HT-29 (cell line): ENCODE data around the gene EID1. TPM values are rescaled to one million over a fixed set of nuclear protein-coding genes. Genes with fewer than 3 reads are reported as not detected.

Experiments used
- DNase-seq: peaks from one replicate; pipeline ENCODE4 v3.0.0-alpha.2; 2015; ENCODE audit warnings: low spot score
- total RNA-seq: library from RNA; depleted of rRNA; stranded (reverse); fragments of >200 nt; shearing (Covaris generic); gene quantifications from 2 replicates; pipeline ENCODE4 v1.2.3, GENCODE V29; 2014

The EID1 gene
- total RNA-seq, 1 experiment from 2014 or later, result 76.7 TPM

DNA sequence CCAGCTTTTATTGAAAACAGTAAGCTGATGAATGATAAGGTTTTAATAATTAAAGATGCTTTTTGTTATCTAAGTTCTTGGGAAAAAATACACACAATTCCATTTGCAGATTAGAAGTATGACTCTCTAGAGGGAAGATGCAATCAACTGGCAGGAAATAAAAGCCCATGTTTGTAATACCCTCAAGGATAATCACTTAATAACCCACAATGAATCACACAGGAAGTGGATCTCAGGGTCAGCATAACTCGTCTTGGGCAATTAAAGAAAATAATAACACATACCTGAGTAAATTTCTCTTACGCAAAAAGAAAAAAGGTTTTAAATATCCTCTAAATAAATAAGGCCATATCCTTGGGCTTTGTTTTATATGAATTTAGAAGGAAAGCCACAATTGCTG is 9.4 kb upstream of the EID1 start:
- DNase-seq, result peak; percentile 13

DNA sequence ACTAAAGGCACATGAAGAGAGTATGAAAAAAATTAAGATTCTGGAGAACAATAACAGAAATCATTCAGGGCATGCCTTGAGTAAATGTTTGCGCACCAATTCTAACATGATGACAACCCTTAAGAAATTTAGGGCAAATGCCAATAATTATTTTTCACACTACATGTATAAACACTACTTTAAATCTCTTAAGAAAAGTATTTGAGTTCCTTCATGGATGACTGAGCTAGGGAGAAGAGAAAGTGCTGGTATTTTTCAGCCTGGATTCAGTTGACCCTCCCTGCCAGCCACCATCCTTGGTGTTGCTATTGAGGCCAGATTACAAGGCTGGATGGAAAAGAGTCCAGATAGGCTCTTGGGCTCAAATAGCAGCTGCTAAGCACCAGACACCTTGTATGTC is 8.0 kb upstream of the EID1 start:
- no peak for DNase-seq

DNA sequence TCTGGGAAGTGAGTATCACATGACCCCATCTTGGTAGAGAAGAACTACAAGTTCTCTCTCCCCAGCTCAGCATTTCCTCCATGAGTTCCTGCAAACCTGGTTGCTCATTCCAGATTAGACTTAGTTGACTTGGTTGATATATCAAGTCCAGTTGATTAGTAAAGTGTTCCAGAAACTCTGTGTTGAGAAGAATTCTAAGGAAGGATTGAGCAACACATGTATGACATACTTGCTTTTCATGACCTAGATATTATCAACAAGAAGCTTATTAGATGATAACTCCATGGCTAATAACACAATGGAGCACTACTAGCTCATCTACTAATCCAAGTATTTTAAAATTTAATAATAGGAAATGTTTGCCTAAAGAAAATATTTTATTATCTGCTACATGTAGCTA is 6.4 kb upstream of the EID1 start:
- DNase-seq, result no peak

DNA sequence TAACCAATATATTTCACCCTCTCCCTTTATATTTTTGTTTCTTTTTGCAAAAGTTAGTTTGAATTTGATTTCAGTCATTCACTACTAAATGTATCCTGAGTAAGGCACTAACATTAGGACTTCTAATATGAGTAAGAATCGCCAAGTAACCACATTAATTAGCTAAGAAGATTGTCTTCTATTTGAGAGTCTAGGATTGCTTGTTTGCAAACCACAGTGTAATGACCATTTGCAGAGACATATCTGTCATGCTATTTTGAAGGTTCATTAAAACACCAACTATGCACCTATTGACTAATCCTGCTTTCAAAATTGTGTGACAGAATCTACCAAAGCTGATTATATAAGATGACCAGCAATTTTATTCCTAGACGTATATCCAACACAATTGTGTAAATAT is 5.3 kb upstream of the EID1 start:
- no peak for DNase-seq

DNA sequence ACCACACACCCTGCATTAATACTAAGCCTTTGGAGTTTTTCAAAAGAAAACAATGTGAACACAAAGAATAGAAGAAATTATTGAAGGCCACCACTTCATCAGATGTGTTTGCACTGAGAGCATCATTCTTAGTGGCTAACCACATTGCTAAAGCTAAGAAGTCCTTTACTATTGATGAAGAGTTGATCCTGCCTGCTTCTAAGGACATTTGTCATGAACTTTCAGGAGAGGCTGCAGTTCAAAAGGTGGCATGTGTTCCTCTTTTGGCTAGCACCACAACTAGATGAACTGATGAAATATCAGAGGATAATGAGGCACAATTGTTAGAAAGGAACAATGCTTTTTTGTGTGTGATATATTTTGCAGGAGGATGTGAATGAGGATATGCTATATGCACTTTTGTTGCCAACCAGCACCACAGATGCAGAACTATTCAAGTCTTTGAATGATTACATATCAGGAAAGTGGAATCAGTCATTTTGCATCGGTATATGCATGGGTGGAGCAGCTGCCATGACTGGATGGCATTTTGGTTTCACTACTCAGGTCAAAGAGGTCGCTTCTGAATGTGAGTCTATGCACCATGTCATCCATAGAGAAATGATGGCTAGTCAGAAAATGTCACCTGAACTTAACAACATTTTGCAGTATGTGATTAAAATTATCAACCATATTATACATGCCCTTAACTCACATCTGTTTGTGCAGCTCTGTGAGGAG is 2.5 kb upstream of the EID1 start:
- DNase-seq, result no peak

DNA sequence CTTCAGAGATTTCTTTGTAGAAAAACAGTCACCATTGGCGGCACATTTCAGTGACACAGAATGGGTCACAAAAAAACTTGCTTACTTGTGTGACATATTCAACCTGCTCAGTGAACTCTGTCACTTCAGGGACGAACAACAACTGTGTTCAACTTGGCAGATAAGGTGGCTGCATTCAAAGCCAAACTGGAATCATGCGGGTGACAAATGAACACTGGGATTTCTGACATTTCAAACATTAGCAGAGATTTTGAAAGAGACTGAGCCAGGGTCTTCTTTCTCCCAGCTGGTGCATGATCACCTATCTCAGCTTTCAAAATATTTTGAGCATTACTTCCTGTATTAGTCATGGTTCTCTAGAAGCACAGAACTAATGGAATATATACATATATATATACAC is 1.9 kb upstream of the EID1 start:
- DNase-seq, result no peak

DNA sequence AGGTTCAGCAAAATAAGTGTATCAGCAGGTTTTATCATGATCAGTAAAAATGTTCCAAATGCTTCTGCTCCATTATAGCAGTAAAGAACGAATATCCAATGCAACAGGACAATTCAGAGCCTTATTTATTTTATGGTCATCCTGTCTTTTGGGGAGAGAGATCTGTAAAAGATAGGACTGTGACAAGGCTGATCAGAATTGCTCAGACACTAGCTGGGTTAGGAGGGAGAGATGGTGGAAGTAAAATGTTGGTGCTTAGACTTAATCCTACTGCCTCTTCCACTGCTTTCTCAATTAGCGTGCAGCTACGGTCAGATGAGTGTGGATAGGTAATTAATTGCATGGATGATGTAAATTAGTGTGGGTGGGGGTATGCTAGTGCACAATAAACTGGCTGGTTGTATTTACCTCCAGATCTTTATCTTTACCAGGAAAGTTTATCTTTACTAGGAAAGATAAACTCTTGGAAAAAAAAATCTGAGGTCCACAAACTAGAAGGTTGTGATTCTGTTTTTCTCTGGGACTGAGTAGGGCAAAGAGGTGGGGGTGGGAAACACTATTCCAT is 2.2 kb downstream of the EID1 start:
- DNase-seq, result no peak

DNA sequence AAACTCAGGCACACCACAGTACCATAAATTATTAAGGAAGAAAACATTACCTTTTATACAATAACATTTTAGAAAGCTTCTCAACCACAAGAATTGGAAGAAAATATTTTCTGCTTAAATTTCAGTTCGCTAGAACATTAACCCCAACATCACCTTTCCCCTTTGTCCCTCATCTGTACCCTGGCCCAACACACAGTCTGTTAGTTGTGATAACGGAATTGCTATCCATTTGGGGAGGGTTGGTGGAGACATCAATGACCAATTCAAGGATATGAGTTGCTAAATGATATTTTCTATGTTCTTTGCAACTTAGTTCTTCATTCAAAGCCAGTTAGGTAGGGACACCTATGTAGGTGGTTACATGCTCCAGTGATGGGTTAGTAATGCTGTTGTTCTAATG is 5.8 kb downstream of the EID1 start:
- no peak for DNase-seq

DNA sequence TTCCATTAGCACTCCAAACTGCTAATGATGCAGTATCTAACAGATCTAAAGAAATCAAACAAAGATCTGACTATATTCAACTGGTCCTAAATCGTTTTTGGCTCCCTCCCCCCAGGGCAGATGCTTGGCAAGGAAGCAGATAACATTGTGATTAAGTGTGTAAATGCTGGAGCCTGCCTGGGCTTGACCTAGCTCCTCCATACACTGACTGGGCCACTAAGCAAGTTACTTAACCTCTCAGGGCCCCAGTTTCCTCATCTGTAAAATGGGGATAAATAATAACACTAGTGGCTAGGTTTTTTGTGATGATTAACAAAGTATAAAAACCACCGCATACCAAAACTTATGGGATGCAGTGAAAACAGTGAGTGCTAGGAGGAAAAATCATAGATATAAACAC is 9.2 kb downstream of the EID1 start:
- no peak for DNase-seq

DNA sequence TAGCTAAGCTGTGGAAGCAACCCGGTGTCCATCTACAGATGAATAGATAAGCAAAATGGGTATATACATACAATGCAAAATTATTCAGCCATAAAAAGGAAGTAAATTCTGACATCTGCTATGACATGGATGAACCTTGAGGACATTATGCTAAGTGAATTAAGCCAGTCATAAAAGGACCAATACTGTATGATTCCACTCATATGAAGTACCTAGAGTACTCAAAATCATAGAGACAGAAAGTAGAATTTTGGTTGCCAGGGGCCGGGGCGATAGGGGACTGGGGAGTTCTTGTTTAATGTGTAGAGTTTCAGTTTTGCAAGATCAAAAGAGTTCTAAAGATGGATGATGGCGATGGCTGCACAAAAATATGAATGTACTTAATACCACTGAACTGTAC is 10.3 kb downstream of the EID1 start:
- no peak for DNase-seq

DNA sequence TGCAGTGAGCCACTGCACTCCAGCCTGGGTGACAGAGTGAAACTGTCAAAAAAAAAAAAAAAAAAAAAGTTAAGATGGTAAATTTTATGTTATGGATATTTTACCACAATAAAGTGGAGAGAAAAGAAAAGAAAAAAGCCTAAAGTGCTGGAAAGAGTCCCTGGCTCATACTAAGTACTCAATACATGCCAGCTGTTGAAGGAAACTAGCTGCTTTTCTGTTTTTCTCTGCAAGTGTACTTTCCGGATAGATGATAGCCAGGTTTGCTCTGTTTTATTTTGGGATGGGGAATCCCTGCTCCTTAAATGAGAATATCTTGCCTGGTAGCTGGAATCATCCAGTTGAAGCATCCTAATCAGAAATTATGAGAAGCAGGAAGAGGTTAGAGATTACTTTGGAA is 10.9 kb downstream of the EID1 start:
- DNase-seq, result no peak

DNA sequence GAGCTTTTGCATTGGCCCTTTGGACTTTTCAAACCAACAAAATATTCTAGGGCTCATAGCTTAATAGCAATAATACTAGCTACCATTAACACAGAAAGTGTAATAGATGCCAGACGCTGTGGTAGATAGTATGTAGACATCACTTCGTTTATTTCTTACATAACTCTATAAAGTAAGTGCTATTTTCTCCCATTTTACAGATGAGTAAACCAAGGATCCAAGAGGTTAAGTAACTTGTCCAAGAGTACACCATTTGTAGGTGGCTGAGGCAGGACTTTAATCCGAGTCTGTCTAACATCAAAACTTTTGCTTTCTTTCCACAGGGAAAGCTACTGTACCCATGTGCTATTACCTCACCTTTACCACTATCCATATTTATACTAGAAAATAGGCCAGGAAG is 12.0 kb downstream of the EID1 start:
- DNase-seq, result no peak

DNA sequence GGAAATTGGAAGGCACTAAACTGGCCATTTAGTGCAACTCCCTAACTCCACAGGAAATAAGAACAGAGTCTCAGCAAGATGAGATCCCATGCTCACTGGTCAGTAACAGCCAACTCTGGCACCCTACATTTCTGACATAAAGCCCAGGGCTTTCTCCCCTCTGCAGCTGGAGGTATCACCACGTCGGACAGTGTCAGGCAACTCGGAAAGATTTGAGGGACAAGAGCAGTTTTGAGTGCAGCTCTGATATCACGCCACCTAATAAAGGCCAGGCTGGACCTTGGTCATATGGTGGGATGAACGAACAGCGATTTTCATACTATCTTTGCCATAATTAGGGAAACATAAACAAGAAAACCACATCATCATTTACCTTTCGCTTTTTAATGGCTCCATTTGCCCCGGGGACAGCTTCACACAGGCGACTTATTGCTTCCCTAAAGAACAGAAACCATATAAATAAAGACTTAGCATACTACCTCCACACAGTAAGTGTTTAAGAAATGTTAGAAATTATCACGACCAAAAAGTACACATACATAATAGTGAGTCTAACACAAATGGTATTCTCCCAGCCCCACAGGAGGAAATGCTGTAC is 12.5 kb downstream of the EID1 start:
- DNase-seq, result no peak

DNA sequence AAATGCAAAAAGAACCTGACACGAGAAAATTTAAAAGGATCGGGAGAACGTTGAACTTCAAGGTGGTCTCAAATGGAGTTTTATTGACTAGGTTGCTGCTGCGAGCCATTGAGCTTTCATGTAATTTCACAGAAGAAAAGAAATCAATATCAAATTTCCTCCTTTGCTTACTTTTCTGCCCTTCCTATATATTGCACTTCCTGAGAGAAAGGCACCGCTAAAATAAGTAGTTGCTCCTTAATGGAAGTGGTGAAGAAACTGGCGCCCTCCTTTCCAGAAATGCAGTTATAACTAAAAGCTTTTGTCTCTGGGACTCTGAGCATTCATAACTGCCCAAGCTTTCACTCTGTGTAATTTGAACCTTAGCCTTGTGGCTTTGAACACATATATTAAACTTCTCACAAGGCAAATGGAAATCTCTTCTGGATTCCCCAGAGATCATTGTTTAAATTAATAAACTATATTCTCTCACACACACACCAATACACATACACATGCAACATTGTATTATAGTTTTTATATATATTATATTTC is 13.4 kb downstream of the EID1 start:
- DNase-seq, result no peak

DNA sequence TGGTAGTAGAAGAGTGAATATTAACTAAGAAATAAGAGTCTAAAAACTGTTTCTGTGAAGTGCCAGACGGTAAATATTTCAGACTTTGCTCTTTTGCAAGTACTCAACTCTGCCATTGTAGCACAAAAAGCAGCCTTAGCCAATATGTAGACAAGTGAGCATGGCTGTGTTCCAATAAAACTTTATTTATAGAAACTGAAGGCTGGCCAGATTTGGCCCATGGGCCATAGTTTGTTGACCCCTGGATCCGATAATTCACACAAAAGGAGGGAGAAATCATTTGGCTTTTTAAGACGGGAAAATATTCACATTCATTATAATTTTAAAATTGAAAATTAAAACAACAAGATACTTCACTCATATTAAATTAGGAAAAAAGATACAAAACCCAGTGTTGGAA is 15.4 kb downstream of the EID1 start:
- no peak for DNase-seq

DNA sequence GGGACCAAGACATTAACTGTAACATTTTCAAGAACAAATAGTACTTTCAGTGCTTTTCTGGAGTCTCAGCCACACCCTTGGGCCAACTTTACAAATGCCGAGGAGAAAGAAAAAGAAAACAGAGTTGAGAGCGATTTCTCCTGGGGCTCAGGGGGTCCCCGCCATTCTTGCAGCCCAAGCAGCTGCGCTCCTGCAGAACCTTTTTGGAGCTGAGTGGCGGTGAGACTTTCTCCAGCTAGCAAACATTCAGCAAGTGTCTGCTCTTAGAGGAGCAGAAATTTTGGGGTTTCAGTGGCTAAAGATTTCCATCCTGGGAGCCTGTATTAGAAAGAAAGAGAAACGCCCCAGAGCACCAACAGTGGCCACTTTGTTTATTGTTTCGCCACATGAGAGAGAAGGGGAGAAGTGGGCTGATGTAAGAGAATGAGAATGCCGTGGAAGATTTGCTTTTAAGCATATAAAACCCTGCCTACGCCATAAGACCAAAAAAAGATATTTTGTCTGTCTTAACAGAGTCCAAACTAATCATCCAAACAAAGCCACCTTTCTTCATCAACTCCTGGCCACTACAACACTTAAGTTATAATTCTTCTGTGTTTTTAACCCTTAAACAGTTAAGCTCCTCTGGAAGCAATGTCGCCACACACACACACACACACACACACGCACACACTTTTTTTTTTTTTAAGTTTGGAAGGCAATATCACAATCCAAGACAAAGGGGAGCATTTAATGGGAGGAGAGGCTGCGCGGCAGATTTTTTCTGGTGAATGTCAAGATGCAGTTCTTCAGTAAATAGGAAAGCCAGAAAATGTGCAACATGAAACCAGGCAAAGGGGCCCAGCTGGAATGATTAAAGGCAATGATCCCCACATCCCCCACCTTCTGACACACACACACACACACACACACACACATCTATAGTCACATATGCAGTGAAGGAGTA is 19.2 kb downstream of the EID1 start:
- DNase-seq, result no peak

DNA sequence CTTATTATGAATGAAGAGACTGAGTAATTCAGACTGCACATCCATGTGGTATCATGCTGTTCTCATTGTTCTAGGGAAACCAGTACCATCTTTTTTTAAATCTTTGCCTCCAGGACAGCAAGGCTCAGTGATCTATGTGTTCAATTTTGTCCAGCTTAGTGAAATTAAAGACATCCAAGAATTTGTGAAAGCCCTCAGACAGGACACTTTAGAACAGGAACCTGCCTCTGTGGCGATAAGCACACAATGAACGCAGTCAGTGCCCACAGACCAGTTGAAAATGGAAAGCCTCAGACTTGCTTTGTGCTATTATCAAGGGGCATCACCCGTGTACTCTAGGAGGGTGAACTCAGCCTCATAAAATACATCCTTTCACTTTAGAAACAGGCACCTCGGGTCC is 20.1 kb downstream of the EID1 start:
- no peak for DNase-seq

DNA sequence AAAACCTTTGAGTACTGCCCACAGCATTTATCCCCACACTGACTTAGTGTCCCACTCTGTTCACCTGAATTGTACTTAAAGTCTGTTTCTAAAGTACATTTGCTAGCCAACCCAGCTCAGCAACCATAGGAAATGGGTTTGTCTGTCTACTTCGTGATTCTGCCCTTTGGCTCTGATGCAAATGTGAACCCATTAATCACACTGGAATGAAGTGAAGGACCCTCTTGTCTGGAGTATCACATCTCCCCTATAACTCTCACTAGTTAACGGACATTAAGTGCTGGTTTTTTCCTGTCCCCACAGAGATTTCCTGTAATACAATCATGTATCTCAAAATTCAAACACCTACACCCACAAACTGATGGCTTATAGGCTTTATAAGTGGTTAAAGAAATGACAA is 20.5 kb downstream of the EID1 start:
- no peak for DNase-seq

DNA sequence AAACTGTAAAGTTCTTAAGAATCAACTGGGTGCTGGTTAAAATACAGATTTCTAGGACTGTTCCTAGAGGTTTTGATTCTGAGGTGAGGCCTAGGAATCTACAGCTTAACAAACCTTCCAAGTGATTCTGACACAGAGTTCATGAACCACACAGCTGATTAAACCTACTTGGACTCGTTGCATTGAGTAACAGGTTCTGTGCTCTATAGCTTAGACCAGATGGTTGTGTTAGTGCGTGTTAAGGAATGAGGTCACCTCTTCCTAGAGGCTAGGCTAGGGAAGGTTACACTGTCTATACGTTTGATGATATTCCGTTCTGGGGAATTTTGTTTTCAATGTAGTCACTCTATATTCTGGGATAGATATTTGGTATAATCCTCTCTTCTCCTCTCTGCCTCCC is 21.9 kb downstream of the EID1 start:
- DNase-seq, result no peak

DNA sequence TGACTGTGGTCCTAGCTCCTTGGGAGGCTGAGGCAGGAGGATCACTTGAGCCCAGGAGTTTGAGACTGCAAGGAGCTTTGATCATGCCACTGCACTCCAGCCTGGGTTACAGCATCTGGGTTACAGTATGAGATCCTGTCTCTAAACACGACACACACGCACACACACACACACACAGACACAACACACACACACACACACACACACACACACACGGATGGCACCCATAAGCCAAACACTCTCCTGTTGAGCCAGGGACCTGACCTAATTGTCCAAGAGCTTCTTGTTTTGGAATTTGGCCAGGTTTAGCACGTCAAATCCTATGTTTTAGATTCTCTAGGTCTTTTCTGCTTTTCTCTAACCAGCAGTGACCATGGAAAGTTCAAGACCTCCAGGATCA is 26.8 kb downstream of the EID1 start:
- no peak for DNase-seq

DNA sequence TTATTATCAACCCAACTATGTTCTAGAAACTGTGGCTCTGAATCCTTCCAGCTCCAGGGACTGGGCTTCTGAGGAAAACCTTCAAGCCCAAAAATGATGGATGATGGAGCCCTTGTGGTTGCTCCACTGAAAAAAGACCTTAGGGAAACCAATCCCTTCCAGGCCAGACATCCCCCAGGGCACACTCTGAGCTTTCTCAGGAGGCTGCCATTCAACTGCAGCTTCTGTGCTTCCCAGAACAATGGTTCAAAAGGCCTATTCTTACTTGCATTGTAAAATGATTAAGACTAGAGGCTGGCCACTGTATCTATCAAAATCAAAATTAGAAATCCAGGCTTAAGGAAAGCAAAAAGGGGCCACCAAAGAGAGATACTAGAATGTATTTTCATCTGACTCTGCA is 27.3 kb downstream of the EID1 start:
- no peak for DNase-seq

DNA sequence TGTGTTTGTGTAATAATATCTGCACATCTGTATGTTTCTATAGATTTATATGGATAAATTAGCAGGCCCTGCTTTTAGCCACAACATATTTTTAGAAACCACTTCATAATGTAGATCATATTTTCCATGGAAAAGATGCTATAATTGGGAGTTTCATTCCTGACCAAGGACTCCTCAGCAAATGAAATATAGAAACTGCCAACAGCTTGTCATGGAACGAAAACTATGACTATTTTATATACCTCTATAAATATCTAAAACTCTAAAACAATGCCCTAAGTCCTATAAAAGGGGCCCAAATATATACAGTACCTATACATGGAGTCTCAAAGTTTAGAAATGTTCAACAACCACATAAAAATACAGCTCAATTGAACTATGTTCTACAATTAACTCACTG is 27.9 kb downstream of the EID1 start:
- DNase-seq, result no peak
